Panc1 (cell line): ENCODE measurements around the gene CADPS2. TPM values are rescaled to one million over a fixed set of nuclear protein-coding genes. Genes with fewer than 3 reads are reported as not detected.

Experiments
- ATAC-seq: fragments of 200-7000 bp; cut with Tn5 transposase; 2 replicates; pipeline ENCODE4 v1.9.1; 2020; ENCODE audit warnings: mild to moderate bottlenecking, moderate library complexity
- BruUV-seq: library from RNA; stranded (reverse); fragments of 400-500 nt; replicated peaks from 2 replicates; lab custom pipeline; 2021; lab: Mats Ljungman, UMichigan
- CTCF ChIA-PET: fragments of 300-600 bp; sonication (Branson Sonifier 250); formaldehyde crosslinking; loops from one replicate; lab custom pipeline; 2022; ENCODE audit warnings: antibody characterized with exemption; lab: Charles Lee
- POLR2A ChIA-PET: fragments of 300-600 bp; sonication (Branson Sonifier 250); formaldehyde crosslinking; loops from one replicate; lab custom pipeline; 2022; ENCODE audit warnings: antibody characterized with exemption; lab: Charles Lee
- DNase-seq: peaks from one replicate; pipeline ENCODE4 v3.0.0-alpha.2; 2010; ENCODE audit warnings: low read depth, low spot score
- H3K27ac ChIP-seq: 2 replicates; pipeline ENCODE4 v1.5.1; 2011; ENCODE audit warnings: mild to moderate bottlenecking, low read length, inconsistent platforms
- H3K27me3 ChIP-seq: fragments of 200-500 bp; sonication (Bioruptor generic); 2 replicates; pipeline ENCODE4 v1.6.0; 2014; ENCODE audit warnings: low read length, inconsistent platforms; ENCODE audit not compliant: control insufficient read depth, insufficient read depth
- H3K36me3 ChIP-seq: fragments of 200-500 bp; sonication (Bioruptor generic); 2 replicates; pipeline ENCODE4 v1.5.1; 2014; ENCODE audit warnings: inconsistent platforms, mild to moderate bottlenecking, low read length, moderate library complexity; ENCODE audit not compliant: control insufficient read depth, insufficient read depth
- H3K4me1 ChIP-seq: 2 replicates; pipeline ENCODE4 v1.5.1; 2011; ENCODE audit warnings: inconsistent platforms, mild to moderate bottlenecking, low read length, moderate library complexity; ENCODE audit not compliant: control insufficient read depth, insufficient read depth
- H3K4me3 ChIP-seq, 2 experiments: 2 replicates each; pipeline ENCODE4 v1.5.1; 2011 to 2012; ENCODE audit warnings: low read depth in 2 of 2, low read length in 2 of 2, mild to moderate bottlenecking in 2 of 2, inconsistent platforms in 1 of 2, moderate library complexity in 1 of 2
- H3K9me3 ChIP-seq: fragments of 200-500 bp; sonication (Bioruptor generic); 2 replicates; pipeline ENCODE4 v1.5.1; 2014; ENCODE audit warnings: low read depth, mild to moderate bottlenecking, inconsistent platforms, low read length, moderate library complexity; ENCODE audit not compliant: control insufficient read depth, insufficient read depth
- POLR2AphosphoS5 ChIP-seq: IDR thresholded peaks from 2 replicates; pipeline ENCODE4 v1.6.1; 2012; ENCODE audit warnings: mild to moderate bottlenecking, low read depth, low read length, moderate library complexity
- SIN3A ChIP-seq: IDR thresholded peaks from 2 replicates; pipeline ENCODE4 v1.6.1; 2012; ENCODE audit warnings: low read depth, mild to moderate bottlenecking, low read length, moderate library complexity, borderline replicate concordance; ENCODE audit not compliant: insufficient read depth
- TCF7L2 ChIP-seq: IDR thresholded peaks from 2 replicates; pipeline ENCODE4 v1.6.1; 2011; ENCODE audit warnings: mild to moderate bottlenecking, low read depth, low read length, inconsistent platforms
- in situ Hi-C: cut with HindIII; loops from 2 replicates; pipeline ENCODE4 v1.10.0; 2016; ENCODE audit warnings: low sequenced_read_pairs, low pct_unique_long_range_greater_than_20kb
- intact Hi-C: fragments of 100-400 bp; cut with micrococcal nuclease; formaldehyde crosslinking; loops from one replicate; pipeline ENCODE4 v1.10.0; 2022; ENCODE audit not compliant: unreplicated experiment
- total RNA-seq: library from RNA; stranded (reverse); gene quantifications from one replicate; pipeline ENCODE4 v1.2.1, GENCODE V29; 2021; ENCODE audit not compliant: unreplicated experiment
- TF ChIP-seq, protein P1 (sequence below): fragments of 450-650 bp; IDR thresholded peaks from 2 replicates; pipeline ENCODE4 v1.5.1; 2017; ENCODE audit warnings: mild to moderate bottlenecking
- TF ChIP-seq, protein P2 (sequence below), 2 experiments: IDR thresholded peaks; 2 replicates each; pipeline ENCODE4 v1.6.1; 2011 to 2012; ENCODE audit warnings: low read depth in 2 of 2, control low read depth in 1 of 2, low read length in 1 of 2, mild to moderate bottlenecking in 1 of 2, moderate library complexity in 1 of 2; ENCODE audit not compliant: insufficient read depth in 1 of 2

The CADPS2 gene
- total RNA-seq, 1 experiment from 2014 or later, result 1.6 TPM

DNA sequence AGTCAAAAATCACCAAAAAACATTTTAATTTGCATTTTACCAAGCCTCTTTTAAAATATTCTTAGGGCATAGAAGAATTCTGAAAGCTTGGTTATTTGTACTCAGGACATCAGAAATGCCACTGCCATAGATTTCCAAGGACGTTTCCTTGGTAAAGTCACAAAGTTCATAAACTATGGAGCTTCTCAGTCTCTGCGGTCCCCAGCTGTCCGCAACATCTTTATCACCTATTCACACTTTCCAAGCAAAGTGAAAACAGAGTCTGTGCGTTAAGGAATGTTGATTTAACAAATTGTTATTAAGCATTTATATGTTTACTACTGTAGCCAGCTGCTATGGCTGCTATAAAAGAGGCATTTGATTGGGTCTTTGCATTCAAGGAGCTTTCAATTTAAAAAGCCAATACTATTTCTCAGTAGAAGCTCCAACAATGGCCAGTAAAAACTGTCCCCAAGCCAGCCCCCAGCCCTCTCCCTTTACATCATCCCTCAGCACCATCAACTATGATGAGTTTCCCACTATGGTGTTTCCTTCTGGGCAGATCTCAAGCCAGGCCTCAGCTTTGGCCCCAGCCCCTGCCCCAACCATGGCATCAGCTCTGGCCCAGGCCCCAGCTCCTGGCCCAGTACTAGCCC is 36.8 kb downstream of the CADPS2 start:
- H3K4me1 ChIP-seq, result no peaks in the 10 kb centered on the region
- H3K27me3 ChIP-seq, result no peaks in the 10 kb centered on the region
- H3K27ac ChIP-seq, result no peak overlapping the region
- ChIA-PET POLR2A (no interaction called here), CTCF (no interaction called here)
- no TSS peak for BruUV-seq
- H3K9me3 ChIP-seq, result no peaks in the 10 kb centered on the region
- TF ChIP-seq, protein P1, sequence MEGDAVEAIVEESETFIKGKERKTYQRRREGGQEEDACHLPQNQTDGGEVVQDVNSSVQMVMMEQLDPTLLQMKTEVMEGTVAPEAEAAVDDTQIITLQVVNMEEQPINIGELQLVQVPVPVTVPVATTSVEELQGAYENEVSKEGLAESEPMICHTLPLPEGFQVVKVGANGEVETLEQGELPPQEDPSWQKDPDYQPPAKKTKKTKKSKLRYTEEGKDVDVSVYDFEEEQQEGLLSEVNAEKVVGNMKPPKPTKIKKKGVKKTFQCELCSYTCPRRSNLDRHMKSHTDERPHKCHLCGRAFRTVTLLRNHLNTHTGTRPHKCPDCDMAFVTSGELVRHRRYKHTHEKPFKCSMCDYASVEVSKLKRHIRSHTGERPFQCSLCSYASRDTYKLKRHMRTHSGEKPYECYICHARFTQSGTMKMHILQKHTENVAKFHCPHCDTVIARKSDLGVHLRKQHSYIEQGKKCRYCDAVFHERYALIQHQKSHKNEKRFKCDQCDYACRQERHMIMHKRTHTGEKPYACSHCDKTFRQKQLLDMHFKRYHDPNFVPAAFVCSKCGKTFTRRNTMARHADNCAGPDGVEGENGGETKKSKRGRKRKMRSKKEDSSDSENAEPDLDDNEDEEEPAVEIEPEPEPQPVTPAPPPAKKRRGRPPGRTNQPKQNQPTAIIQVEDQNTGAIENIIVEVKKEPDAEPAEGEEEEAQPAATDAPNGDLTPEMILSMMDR, result no peak
- TF ChIP-seq, protein P2, sequence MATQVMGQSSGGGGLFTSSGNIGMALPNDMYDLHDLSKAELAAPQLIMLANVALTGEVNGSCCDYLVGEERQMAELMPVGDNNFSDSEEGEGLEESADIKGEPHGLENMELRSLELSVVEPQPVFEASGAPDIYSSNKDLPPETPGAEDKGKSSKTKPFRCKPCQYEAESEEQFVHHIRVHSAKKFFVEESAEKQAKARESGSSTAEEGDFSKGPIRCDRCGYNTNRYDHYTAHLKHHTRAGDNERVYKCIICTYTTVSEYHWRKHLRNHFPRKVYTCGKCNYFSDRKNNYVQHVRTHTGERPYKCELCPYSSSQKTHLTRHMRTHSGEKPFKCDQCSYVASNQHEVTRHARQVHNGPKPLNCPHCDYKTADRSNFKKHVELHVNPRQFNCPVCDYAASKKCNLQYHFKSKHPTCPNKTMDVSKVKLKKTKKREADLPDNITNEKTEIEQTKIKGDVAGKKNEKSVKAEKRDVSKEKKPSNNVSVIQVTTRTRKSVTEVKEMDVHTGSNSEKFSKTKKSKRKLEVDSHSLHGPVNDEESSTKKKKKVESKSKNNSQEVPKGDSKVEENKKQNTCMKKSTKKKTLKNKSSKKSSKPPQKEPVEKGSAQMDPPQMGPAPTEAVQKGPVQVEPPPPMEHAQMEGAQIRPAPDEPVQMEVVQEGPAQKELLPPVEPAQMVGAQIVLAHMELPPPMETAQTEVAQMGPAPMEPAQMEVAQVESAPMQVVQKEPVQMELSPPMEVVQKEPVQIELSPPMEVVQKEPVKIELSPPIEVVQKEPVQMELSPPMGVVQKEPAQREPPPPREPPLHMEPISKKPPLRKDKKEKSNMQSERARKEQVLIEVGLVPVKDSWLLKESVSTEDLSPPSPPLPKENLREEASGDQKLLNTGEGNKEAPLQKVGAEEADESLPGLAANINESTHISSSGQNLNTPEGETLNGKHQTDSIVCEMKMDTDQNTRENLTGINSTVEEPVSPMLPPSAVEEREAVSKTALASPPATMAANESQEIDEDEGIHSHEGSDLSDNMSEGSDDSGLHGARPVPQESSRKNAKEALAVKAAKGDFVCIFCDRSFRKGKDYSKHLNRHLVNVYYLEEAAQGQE (IDR thresholded peaks at IDR 0.05; ENCODE audit: insufficient read depth in 1 of 2, low read depth in 2 of 2, low read length in 1 of 2), result no peak
- no peak for TF ChIP-seq SIN3A
- no peak for TF ChIP-seq POLR2AphosphoS5
- in situ Hi-C loops, result no loop called here
- ATAC-seq (no peak), DNase-seq (no peak)
- H3K36me3 ChIP-seq, result no peaks in the 10 kb centered on the region
- no peak overlapping the region for H3K4me3 ChIP-seq
- intact Hi-C loops, result no loop called here

DNA sequence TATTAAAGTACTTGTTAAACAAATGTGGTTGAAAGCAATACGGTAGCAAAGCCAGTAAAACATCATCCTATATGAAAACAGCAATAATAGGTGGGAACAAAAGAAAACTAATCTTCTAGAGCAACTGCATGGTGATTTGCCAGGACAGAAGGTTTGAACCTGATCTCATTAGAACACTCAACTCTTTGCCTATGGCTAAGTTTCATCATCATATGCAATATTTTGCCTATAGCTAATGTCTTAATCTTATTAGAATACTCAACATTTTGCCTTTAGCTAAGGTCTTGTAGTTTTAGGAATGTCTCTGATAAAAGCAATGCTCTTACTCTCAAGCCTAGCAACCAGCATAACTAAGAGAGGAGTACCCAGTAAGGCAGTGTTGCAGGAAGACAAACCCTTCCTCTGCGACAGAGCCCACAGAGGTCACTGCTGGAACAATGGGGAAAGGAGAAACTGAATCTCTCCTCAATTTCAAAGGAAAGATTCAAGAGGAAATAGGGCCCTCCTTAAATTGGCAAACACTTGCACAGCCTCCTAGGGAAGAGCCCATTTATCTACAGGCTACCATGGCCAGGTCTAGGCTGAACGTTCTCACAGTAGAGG is 38.3 kb downstream of the CADPS2 start:
- H3K4me3 ChIP-seq, result no peak overlapping the region
- no peaks in the 10 kb centered on the region for H3K9me3 ChIP-seq
- no peak overlapping the region for H3K27ac ChIP-seq
- ChIA-PET POLR2A (no interaction called here), CTCF (no interaction called here)
- TF ChIP-seq, protein P1, result no peak
- TF ChIP-seq, protein P2 (IDR thresholded peaks at IDR 0.05; ENCODE audit: insufficient read depth in 1 of 2, low read depth in 2 of 2, low read length in 1 of 2), result no peak
- TF ChIP-seq SIN3A (no peak), TCF7L2 (no peak)
- DNase-seq, result no peak
- no peaks in the 10 kb centered on the region for H3K4me1 ChIP-seq
- ATAC-seq, result no peak
- no peaks in the 10 kb centered on the region for H3K27me3 ChIP-seq
- in situ Hi-C loops (no loop called here), intact Hi-C loops (no loop called here)
- no peaks in the 10 kb centered on the region for H3K36me3 ChIP-seq
- no TSS peak for BruUV-seq
